ENCODE data around the gene NUP133.

DNA sequence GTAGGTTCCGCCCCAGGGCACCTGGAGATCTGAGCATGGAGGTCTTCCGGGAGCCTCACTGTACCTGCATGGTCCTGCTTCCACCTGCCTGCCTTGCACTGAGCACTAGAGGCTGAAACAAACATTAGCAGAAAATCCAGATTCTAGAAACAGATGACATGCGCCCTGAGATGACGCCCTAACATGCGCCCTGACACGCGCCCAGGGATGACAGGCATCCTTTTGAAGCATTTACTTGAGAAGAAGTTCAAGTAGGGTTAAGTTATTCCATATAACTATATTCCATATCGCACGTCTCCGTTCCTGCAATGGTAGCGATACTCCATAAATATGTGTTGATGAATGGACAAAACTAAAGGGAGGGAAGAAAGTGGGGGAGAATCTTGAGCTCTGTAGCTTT is 87.9 kb downstream of the NUP133 start:
- TF ChIP-seq, protein P1, sequence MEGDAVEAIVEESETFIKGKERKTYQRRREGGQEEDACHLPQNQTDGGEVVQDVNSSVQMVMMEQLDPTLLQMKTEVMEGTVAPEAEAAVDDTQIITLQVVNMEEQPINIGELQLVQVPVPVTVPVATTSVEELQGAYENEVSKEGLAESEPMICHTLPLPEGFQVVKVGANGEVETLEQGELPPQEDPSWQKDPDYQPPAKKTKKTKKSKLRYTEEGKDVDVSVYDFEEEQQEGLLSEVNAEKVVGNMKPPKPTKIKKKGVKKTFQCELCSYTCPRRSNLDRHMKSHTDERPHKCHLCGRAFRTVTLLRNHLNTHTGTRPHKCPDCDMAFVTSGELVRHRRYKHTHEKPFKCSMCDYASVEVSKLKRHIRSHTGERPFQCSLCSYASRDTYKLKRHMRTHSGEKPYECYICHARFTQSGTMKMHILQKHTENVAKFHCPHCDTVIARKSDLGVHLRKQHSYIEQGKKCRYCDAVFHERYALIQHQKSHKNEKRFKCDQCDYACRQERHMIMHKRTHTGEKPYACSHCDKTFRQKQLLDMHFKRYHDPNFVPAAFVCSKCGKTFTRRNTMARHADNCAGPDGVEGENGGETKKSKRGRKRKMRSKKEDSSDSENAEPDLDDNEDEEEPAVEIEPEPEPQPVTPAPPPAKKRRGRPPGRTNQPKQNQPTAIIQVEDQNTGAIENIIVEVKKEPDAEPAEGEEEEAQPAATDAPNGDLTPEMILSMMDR (IDR thresholded peaks at IDR 0.05), result no peak
- no peak for TF ChIP-seq POLR2A (IDR thresholded peaks at IDR 0.05)

Data from thyroid gland (tissue), 4 donors.